ENCODE measurements around the gene RDH12. TPM values are rescaled to one million over a fixed set of nuclear protein-coding genes. Genes with fewer than 3 reads are reported as not detected.
"Not testable (repeated sequence)": the region's sequence is repeated elsewhere in the genome, so short reads cannot be mapped to it uniquely, and the experiment has no call there.

Gene RDH12
- total RNA-seq = not detected

DNA sequence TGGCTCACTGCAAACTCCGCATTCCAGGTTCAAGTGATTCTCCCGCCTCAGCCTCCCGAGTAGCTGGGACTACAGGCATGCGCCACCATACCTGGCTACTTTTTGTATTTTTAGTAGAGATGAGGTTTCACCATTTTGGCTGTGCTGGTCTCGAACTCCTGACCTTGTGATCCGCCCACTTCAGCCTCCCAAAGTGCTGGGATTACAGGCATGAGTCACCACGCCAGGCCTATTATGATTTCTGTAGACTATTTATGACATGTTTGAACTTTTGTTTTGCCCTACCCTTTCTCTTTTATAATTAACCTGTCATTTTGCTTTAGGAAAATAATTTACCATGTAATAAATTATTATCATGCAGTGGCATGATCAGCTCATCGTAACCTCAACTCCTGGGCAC, at the start of gene RDH12:
RDH12 (plus strand) TSS at position 395 of the 400 bp plus-strand sequence. CDS start 20,757 bp downstream, outside the sequence.
- H3K9me3 Mint-ChIP-seq; POLR2A ChIA-PET; H3K36me3 Mint-ChIP-seq (ENCODE audit: low read depth); H3K27ac Mint-ChIP-seq; DNase-seq; H3K4me1 Mint-ChIP-seq; H3K4me3 Mint-ChIP-seq: not testable (repeated sequence)
- CTCF ChIA-PET = interaction anchor here (0.7 to 4.8 kb wide), 3 partner anchors 82 to 1084 kb away, joined by 6 to 88 read pairs (median 9); partner anchors contain the start of genes ARG2 and PIGH
- H3K27me3 Mint-ChIP-seq = peaks cover 12% of the 10 kb centered on the region

GRCh38 chr14:67652189-67652588, 49.5 kb upstream of the RDH12 start:
- CTCF ChIA-PET = interaction anchor here (0.7 to 1.8 kb wide), 4 partner anchors 9 to 33 kb away, joined by 3 to 7 read pairs (median 6); no protein-coding TSS in a partner anchor

GRCh38 chr14:67653651-67654280, 47.9 kb upstream of the RDH12 start:
- H3K27me3 Mint-ChIP-seq = no peaks in the 10 kb centered on the region
- ChIA-PET POLR2A (no interaction called here), CTCF (interaction anchor here (1.3 to 1.8 kb wide), 3 partner anchors 13 to 51 kb away, joined by 4 to 5 read pairs (median 5); no protein-coding TSS in a partner anchor)
- no peaks in the 10 kb centered on the region for H3K9me3 Mint-ChIP-seq
- peaks cover 4% of the 10 kb centered on the region for H3K4me1 Mint-ChIP-seq
- H3K36me3 Mint-ChIP-seq (ENCODE audit: low read depth) = peaks cover 60% of the 10 kb centered on the region
- DNase-seq = no peak
- no peak overlapping the region for H3K4me3 Mint-ChIP-seq
- no peak overlapping the region for H3K27ac Mint-ChIP-seq

More at GRCh38 chr14:67652189-67652588, 49.5 kb upstream of the RDH12 start:
- Mint-ChIP-seq H3K27me3 (no peaks in the 10 kb centered on the region), H3K36me3 (ENCODE audit: low read depth) (peaks cover 59% of the 10 kb centered on the region), H3K9me3 (no peaks in the 10 kb centered on the region), H3K4me1 (peaks cover 4% of the 10 kb centered on the region), H3K4me3 (no peak overlapping the region), H3K27ac (no peak overlapping the region)
- POLR2A ChIA-PET = interaction anchor here (0.9 to 1.1 kb wide), 2 partner anchors 10 to 165 kb away, joined by 3 to 4 read pairs; partner anchors contain the start of gene ZFYVE26
- DNase-seq = no peak

DNA sequence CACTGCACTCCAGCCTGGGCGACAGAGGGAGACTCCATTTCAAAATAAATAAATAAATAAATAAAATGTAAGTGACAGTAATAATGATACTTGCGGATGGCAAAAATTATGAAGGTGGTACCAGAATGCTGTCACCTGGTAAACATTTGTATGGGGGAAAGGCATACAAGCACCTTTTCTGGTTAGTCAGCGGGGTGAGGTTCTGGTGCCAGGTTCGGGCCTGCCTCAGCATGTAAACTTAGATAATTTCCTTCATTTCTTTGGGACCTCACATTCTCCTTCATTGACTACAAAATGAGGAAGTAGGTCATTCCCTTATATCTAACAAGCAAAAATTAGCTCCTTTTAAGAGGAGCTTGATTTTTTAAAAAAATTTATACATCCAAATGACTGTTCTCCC, 38.1 kb upstream of the RDH12 start:
- Mint-ChIP-seq H3K9me3 (no peaks in the 10 kb centered on the region), H3K27me3 (no peaks in the 10 kb centered on the region), H3K4me3 (no peak overlapping the region), H3K36me3 (ENCODE audit: low read depth) (peaks cover 13% of the 10 kb centered on the region), H3K4me1 (peaks cover 23% of the 10 kb centered on the region), H3K27ac (no peak overlapping the region)
- POLR2A ChIA-PET = no interaction called here
- CTCF ChIA-PET = interaction anchor here (0.7 to 2.0 kb wide), 6 partner anchors 32 to 81 kb away, joined by 3 to 9 read pairs (median 4); partner anchors contain the start of gene RDH11
- DNase-seq = no peak

DNA sequence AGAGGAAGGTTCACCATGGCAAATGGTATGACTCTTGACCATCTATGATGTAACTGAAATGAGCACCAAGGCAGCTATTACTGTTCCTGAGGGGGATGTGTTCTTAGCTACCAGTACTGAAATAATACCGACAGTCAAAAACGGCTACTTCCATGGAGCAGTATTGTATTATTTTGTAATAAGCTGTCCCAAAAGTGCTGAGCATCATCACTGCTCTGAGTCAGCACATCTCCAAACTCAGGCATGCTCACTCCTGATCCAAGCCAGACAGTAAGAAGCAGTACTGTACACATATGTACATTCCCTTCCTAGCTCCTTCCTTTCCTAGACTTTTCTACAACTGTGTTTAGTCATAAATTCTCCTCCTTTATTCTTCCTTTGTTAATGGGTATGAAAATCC, 35.8 kb upstream of the RDH12 start:
- H3K36me3 Mint-ChIP-seq (ENCODE audit: low read depth) = peaks cover 15% of the 10 kb centered on the region
- no peaks in the 10 kb centered on the region for H3K9me3 Mint-ChIP-seq
- CTCF ChIA-PET = interaction anchor here (0.8 to 3.7 kb wide), 10 partner anchors 8 to 239 kb away, joined by 3 to 43 read pairs (median 5); partner anchors contain the start of gene ARG2
- DNase-seq = no peak
- POLR2A ChIA-PET = interaction anchor here (1.0 to 1.7 kb wide), 3 partner anchors 9 to 47 kb away, joined by 3 to 4 read pairs (median 3); partner anchors contain the start of gene ARG2
- no peaks in the 10 kb centered on the region for H3K27me3 Mint-ChIP-seq
- no peak overlapping the region for H3K27ac Mint-ChIP-seq
- H3K4me3 Mint-ChIP-seq = no peak overlapping the region
- H3K4me1 Mint-ChIP-seq = peaks cover 36% of the 10 kb centered on the region

DNA sequence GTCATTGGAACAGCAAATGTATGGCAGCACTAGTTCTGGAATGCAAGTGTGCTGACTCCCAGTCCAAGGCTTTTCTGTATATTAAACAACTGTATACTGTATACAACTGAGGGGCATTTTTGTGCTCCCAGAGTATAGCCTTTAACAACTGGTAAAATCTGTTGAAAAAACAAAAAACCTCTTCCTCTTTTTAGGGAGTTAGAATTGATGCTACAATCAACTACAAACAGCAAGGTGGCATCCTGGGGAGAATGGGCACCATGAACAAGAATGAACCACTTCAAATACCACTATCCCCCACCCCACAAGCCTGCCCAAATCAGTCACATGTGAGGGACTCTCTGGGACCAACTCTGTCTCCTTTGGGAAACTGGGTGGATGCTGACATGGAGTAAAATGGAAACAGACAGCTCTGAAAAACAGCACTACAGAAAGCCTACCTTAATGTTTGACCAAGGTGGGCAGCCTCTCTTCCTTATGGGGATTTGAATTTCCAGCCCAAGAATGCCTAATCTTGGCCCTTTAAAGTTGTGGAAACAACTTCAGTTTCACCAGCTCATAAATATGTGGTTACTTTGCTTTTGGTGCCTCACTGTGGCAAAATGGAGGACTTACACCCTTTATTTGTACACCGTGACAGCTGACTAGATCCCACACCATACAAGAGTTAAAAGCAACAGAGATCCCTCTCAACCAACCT, 34.8 kb upstream of the RDH12 start:
- DNase-seq = no peak
- Mint-ChIP-seq H3K4me3 (no peak overlapping the region), H3K27ac (peak overlapping the region; percentile 16), H3K36me3 (ENCODE audit: low read depth) (peaks cover 15% of the 10 kb centered on the region), H3K27me3 (no peaks in the 10 kb centered on the region), H3K4me1 (peaks cover 36% of the 10 kb centered on the region), H3K9me3 (no peaks in the 10 kb centered on the region)
- POLR2A ChIA-PET = interaction anchor here (1.0 to 1.7 kb wide), 2 partner anchors 44 to 46 kb away, joined by 3 read pairs; no protein-coding TSS in a partner anchor
- CTCF ChIA-PET = interaction anchor here (0.7 to 3.7 kb wide), 31 partner anchors 14 to 307 kb away, joined by 3 to 43 read pairs (median 4); partner anchors contain the start of genes ARG2, ATP6V1D, EIF2S1 and PIGH

GRCh38 chr14:67668559-67668958, 33.1 kb upstream of the RDH12 start:
- H3K36me3 Mint-ChIP-seq (ENCODE audit: low read depth) = peaks cover 8% of the 10 kb centered on the region
- no peak overlapping the region for H3K4me3 Mint-ChIP-seq
- peaks cover 45% of the 10 kb centered on the region for H3K4me1 Mint-ChIP-seq
- H3K27ac Mint-ChIP-seq = no peak overlapping the region
- ChIA-PET POLR2A (interaction anchor here (0.9 to 2.6 kb wide), 5 partner anchors 10 to 69 kb away, joined by 3 to 9 read pairs (median 4); partner anchors contain the start of genes PIGH and RDH11), CTCF (interaction anchor here (0.8 to 3.7 kb wide), 7 partner anchors 25 to 84 kb away, joined by 3 to 19 read pairs (median 3); partner anchors contain the start of genes ARG2 and PIGH)
- DNase-seq = no peak
- no peaks in the 10 kb centered on the region for H3K9me3 Mint-ChIP-seq
- H3K27me3 Mint-ChIP-seq = no peaks in the 10 kb centered on the region

GRCh38 chr14:67673451-67673850, 28.2 kb upstream of the RDH12 start:
- Mint-ChIP-seq H3K27me3 (no peaks in the 10 kb centered on the region), H3K27ac (no peak overlapping the region), H3K4me1 (peaks cover 37% of the 10 kb centered on the region), H3K36me3 (ENCODE audit: low read depth) (peaks cover 23% of the 10 kb centered on the region), H3K4me3 (peak overlapping the region; percentile 79), H3K9me3 (no peaks in the 10 kb centered on the region)
- CTCF ChIA-PET = interaction anchor here (1.0 to 2.4 kb wide), 8 partner anchors 8 to 314 kb away, joined by 3 to 9 read pairs (median 5); partner anchors contain the start of genes ARG2, ATP6V1D, EIF2S1 and PIGH
- POLR2A ChIA-PET = interaction anchor here (0.8 to 3.9 kb wide), 7 partner anchors 14 to 314 kb away, joined by 3 to 69 read pairs (median 3); partner anchors contain the start of genes ATP6V1D, EIF2S1, PIGH and RDH11
- no peak for DNase-seq

- H3K36me3 Mint-ChIP-seq (ENCODE audit: low read depth) = peaks cover 27% of the 10 kb centered on the region
Measured at GRCh38 chr14:67674139-67674479, 27.6 kb upstream of the RDH12 start.

GRCh38 chr14:67674480-67675218, 27.0 kb upstream of the RDH12 start, which contains the start of gene VTI1B:
Gene VTI1B, minus strand, starts transcription at chr14:67674632. Its CDS starts 143 bp downstream, at chr14:67674489.
- H3K36me3 Mint-ChIP-seq (ENCODE audit: low read depth) = peaks cover 27% of the 10 kb centered on the region
- ChIA-PET POLR2A (interaction anchor here (1.0 to 3.9 kb wide), 7 partner anchors 19 to 315 kb away, joined by 3 to 69 read pairs (median 4); partner anchors contain the start of genes ATP6V1D, EIF2S1, PIGH and RDH11), CTCF (interaction anchor here (0.8 to 3.5 kb wide), 9 partner anchors 9 to 315 kb away, joined by 3 to 11 read pairs (median 5); partner anchors contain the start of genes ATP6V1D, EIF2S1, PIGH and RDH11)
- H3K4me1 Mint-ChIP-seq = peaks cover 32% of the 10 kb centered on the region
- H3K27ac Mint-ChIP-seq = peak within 1 kb of the TSS; percentile 75
- no peaks in the 10 kb centered on the region for H3K27me3 Mint-ChIP-seq
- H3K4me3 Mint-ChIP-seq = peak within 1 kb of the TSS; percentile 80
- no peaks in the 10 kb centered on the region for H3K9me3 Mint-ChIP-seq
- peak; percentile 77 for DNase-seq

More at GRCh38 chr14:67674139-67674479, 27.6 kb upstream of the RDH12 start:
- H3K4me3 Mint-ChIP-seq = peak overlapping the region; percentile 79
- H3K27ac Mint-ChIP-seq = peak overlapping the region; percentile 66
- DNase-seq = peak; percentile 59
- ChIA-PET CTCF (interaction anchor here (1.0 to 2.4 kb wide), 8 partner anchors 8 to 314 kb away, joined by 3 to 9 read pairs (median 5); partner anchors contain the start of genes ARG2, ATP6V1D, EIF2S1 and PIGH), POLR2A (interaction anchor here (1.0 to 3.9 kb wide), 7 partner anchors 15 to 314 kb away, joined by 3 to 69 read pairs (median 4); partner anchors contain the start of genes ATP6V1D, EIF2S1, PIGH and RDH11)
- no peaks in the 10 kb centered on the region for H3K27me3 Mint-ChIP-seq
- H3K4me1 Mint-ChIP-seq = peaks cover 35% of the 10 kb centered on the region
- H3K9me3 Mint-ChIP-seq = no peaks in the 10 kb centered on the region

- H3K27ac Mint-ChIP-seq = peak overlapping the region; percentile 75
- ChIA-PET POLR2A (interaction anchor here (1.4 to 3.9 kb wide), 2 partner anchors 18 to 316 kb away, joined by 3 to 69 read pairs; partner anchors contain the start of genes ATP6V1D and RDH11), CTCF (interaction anchor here (0.8 to 3.5 kb wide), 5 partner anchors 17 to 75 kb away, joined by 3 to 11 read pairs (median 5); partner anchors contain the start of genes PIGH and RDH11)
- H3K4me3 Mint-ChIP-seq = peak overlapping the region; percentile 80
- peaks cover 35% of the 10 kb centered on the region for H3K4me1 Mint-ChIP-seq
- peaks cover 25% of the 10 kb centered on the region for H3K36me3 Mint-ChIP-seq (ENCODE audit: low read depth)
- no peaks in the 10 kb centered on the region for H3K27me3 Mint-ChIP-seq
- H3K9me3 Mint-ChIP-seq = no peaks in the 10 kb centered on the region
- no peak for DNase-seq
Measured at GRCh38 chr14:67675219-67675582, 26.5 kb upstream of the RDH12 start.

Measured in activated CD4-positive, alpha-beta memory T cell treated with anti-CD3 and anti-CD28 coated beads, Interleukin-2, amount 10 ng/mL, durations not matched to agents 7 days and 5 days (primary cell).